Measurements from ENCODE around the gene OR5H15. TPM values are rescaled to one million over a fixed set of nuclear protein-coding genes. Genes with fewer than 3 reads are reported as not detected.

Gene OR5H15
- total RNA-seq = not detected in 2 replicates
- total RNA-seq (2013) = not detected
- not detected in 2 replicates for polyA plus RNA-seq
- not detected in 2 replicates for polyA minus RNA-seq

- ATAC-seq (ENCODE audit: low read depth) = no peak
- DNase-seq = no peak
- no peaks in the 10 kb centered on the region for H3K27me3 Mint-ChIP-seq
- no peak within 1 kb of the TSS for H3K4me3 Mint-ChIP-seq
- no peaks in the 10 kb centered on the region for H3K27me3 ChIP-seq (replicated peaks in 1 of 4; ENCODE audit: control extremely low read depth in 1 of 4, control insufficient read depth in 3 of 4, insufficient read depth in 4 of 4, low read length in 3 of 4)
- H3K4me1 Mint-ChIP-seq = no peaks in the 10 kb centered on the region
- TF ChIP-seq CTCF (IDR thresholded peaks at IDR 0.05) = no peak
- no peak for TF ChIP-seq EZH2 (IDR thresholded peaks at IDR 0.05; ENCODE audit: borderline replicate concordance, insufficient read depth, low read depth, low read length, poor library complexity, severe bottlenecking)
- no peaks in the 10 kb centered on the region for H3K9me3 Mint-ChIP-seq (ENCODE audit: insufficient read depth)
- H4K20me1 ChIP-seq (ENCODE audit: control insufficient read depth, insufficient read depth, low read length, poor library complexity, severe bottlenecking) = no peaks in the 10 kb centered on the region
- no CpG with 5 or more reads among the region's 3 CpGs for WGBS (ENCODE audit: insufficient coverage)
- H2AFZ ChIP-seq (ENCODE audit: insufficient read depth, low read depth, low read length, poor library complexity, severe bottlenecking) = no peak within 1 kb of the TSS
- ChIA-PET CTCF (no interaction called here), POLR2A (no interaction called here)
- no peak within 1 kb of the TSS for H3K4me2 ChIP-seq (replicated peaks; ENCODE audit: low read depth, low read length, poor library complexity, severe bottlenecking)
- intact Hi-C loops (cut with micrococcal nuclease) = no loop called here
- H3K79me2 ChIP-seq (ENCODE audit: control insufficient read depth, insufficient read depth, low read length) = no peaks in the 10 kb centered on the region
- no peak within 1 kb of the TSS for H3K27ac ChIP-seq (ENCODE audit: low read length in 2 of 2)
- no peaks in the 10 kb centered on the region for H3K36me3 ChIP-seq (replicated peaks in 1 of 2; ENCODE audit: control extremely low read depth in 1 of 2, control insufficient read depth in 1 of 2, extremely low read depth in 1 of 2, insufficient read depth in 2 of 2, low read length in 1 of 2)
- no peak within 1 kb of the TSS for H3K4me3 ChIP-seq (ENCODE audit: control extremely low read depth in 1 of 5, extremely low read depth in 1 of 5, insufficient read depth in 1 of 5, low read depth in 2 of 5, low read length in 4 of 5)
- no peaks in the 10 kb centered on the region for H3K9me3 ChIP-seq (ENCODE audit: control extremely low read depth in 1 of 3, control insufficient read depth in 2 of 3, insufficient read depth in 1 of 3, low read length in 2 of 3)
- no peak within 1 kb of the TSS for H3K27ac Mint-ChIP-seq
- no peak within 1 kb of the TSS for H3K9ac ChIP-seq (ENCODE audit: low read length)
- H3K4me1 ChIP-seq (ENCODE audit: control insufficient read depth in 2 of 2, insufficient read depth in 2 of 2, low read length in 2 of 2) = no peaks in the 10 kb centered on the region
Observed at GRCh38 chr3:98166396-98166795, at the start of gene OR5H15. TSS of gene OR5H15 (plus strand) at chr3:98166696. CDS start at chr3:98168700, 2,004 bp downstream.

GRCh38 chr3:98130421-98130820, 36.1 kb upstream of the OR5H15 start, which contains the start of gene OR5H1:
TSS of gene OR5H1 (plus strand) at chr3:98130721. CDS start at chr3:98132698, 1,977 bp downstream.
- no peak within 1 kb of the TSS for H3K4me3 Mint-ChIP-seq
- H3K36me3 ChIP-seq (replicated peaks in 1 of 2; ENCODE audit: control extremely low read depth in 1 of 2, control insufficient read depth in 1 of 2, extremely low read depth in 1 of 2, insufficient read depth in 2 of 2, low read length in 1 of 2) = no peaks in the 10 kb centered on the region
- H2AFZ ChIP-seq (ENCODE audit: insufficient read depth, low read depth, low read length, poor library complexity, severe bottlenecking) = no peak within 1 kb of the TSS
- H3K79me2 ChIP-seq (ENCODE audit: control insufficient read depth, insufficient read depth, low read length) = no peaks in the 10 kb centered on the region
- ATAC-seq (ENCODE audit: low read depth) (no peak), DNase-seq (no peak)
- H3K9ac ChIP-seq (ENCODE audit: low read length) = no peak within 1 kb of the TSS
- no peaks in the 10 kb centered on the region for H3K9me3 ChIP-seq (ENCODE audit: control extremely low read depth in 1 of 3, control insufficient read depth in 2 of 3, insufficient read depth in 1 of 3, low read length in 2 of 3)
- no peaks in the 10 kb centered on the region for H3K27me3 Mint-ChIP-seq
- ChIA-PET CTCF (no interaction called here), POLR2A (no interaction called here)
- intact Hi-C loops (cut with micrococcal nuclease) = no loop called here
- H4K20me1 ChIP-seq (ENCODE audit: control insufficient read depth, insufficient read depth, low read length, poor library complexity, severe bottlenecking) = no peaks in the 10 kb centered on the region
- H3K27me3 ChIP-seq (replicated peaks in 1 of 4; ENCODE audit: control extremely low read depth in 1 of 4, control insufficient read depth in 3 of 4, insufficient read depth in 4 of 4, low read length in 3 of 4) = no peaks in the 10 kb centered on the region
- H3K4me1 Mint-ChIP-seq = no peaks in the 10 kb centered on the region
- H3K4me1 ChIP-seq (ENCODE audit: control insufficient read depth in 2 of 2, insufficient read depth in 2 of 2, low read length in 2 of 2) = no peaks in the 10 kb centered on the region
- H3K27ac ChIP-seq (ENCODE audit: low read length in 2 of 2) = no peak within 1 kb of the TSS
- WGBS (ENCODE audit: insufficient coverage) = no CpG with 5 or more reads among the region's 1 CpG
- no peak within 1 kb of the TSS for H3K4me3 ChIP-seq (ENCODE audit: control extremely low read depth in 1 of 5, extremely low read depth in 1 of 5, insufficient read depth in 1 of 5, low read depth in 2 of 5, low read length in 4 of 5)
- TF ChIP-seq CTCF (IDR thresholded peaks at IDR 0.05) (no peak), EZH2 (IDR thresholded peaks at IDR 0.05; ENCODE audit: borderline replicate concordance, insufficient read depth, low read depth, low read length, poor library complexity, severe bottlenecking) (no peak)
- no peak within 1 kb of the TSS for H3K27ac Mint-ChIP-seq
- peaks cover 3% of the 10 kb centered on the region for H3K9me3 Mint-ChIP-seq (ENCODE audit: insufficient read depth)
- H3K4me2 ChIP-seq (replicated peaks; ENCODE audit: low read depth, low read length, poor library complexity, severe bottlenecking) = no peak within 1 kb of the TSS

All from B cell (primary cell).